ENCODE data around the gene DDN. TPM values are rescaled to one million over a fixed set of nuclear protein-coding genes. Genes with fewer than 3 reads are reported as not detected.

The DDN gene
- total and polyA plus RNA-seq, 9 of the 15 experiments (the other 6 are each of a cell fraction or from before 2014, with no cell fraction given) = 0.03 to 3.6 (median 1.6) TPM

- H3K36me3 ChIP-seq (ENCODE audit: control insufficient read depth, insufficient read depth, low read length) = no peaks in the 10 kb centered on the region
- peaks cover 3% of the 10 kb centered on the region for H3K9me1 ChIP-seq (ENCODE audit: control insufficient read depth, insufficient read depth, low read length)
- H3K4me1 ChIP-seq (replicated peaks in 1 of 2; ENCODE audit: control insufficient read depth in 2 of 2, insufficient read depth in 2 of 2, low read length in 2 of 2) = peaks cover 6 to 42% of the 10 kb centered on the region in 2 experiments; a peak in 3 of 5 replicates
- FAIRE-seq = no peak
- H4K20me1 ChIP-seq (replicated peaks; ENCODE audit: control insufficient read depth, insufficient read depth, low read length) = no peaks in the 10 kb centered on the region; the same call in none of the 2 replicates
- intact Hi-C loops (cut with micrococcal nuclease) = loop anchor here (10.0 kb wide), 1 partner anchor 226 kb away; no protein-coding TSS in a partner anchor
- no peak overlapping the region for H3K4me3 ChIP-seq
- in situ Hi-C loops (cut with MboI) = no loop called here
- DNase-seq (ENCODE audit: extremely low read depth in 1 of 4, low spot score in 3 of 4) = peak in 2 of 4 experiments; percentile 59 to 60
- H3K9me3 ChIP-seq (replicated peaks; ENCODE audit: control insufficient read depth, insufficient read depth, low read depth, low read length) = no peaks in the 10 kb centered on the region
- WGBS (ENCODE audit: insufficient coverage, low coverage, missing lambda C conversion rate) = 24% methylated on average over 31 of the region's 46 CpGs
- BruUV-seq (replicated peaks) = no TSS peak
- CTCF ChIA-PET (ENCODE audit: low intra/inter-chr PET ratio) = no interaction called here
- H3K27me3 ChIP-seq (ENCODE audit: control insufficient read depth in 2 of 2, insufficient read depth in 2 of 2, low read length in 2 of 2) = peaks cover 44 to 65% of the 10 kb centered on the region in 2 experiments; a peak in 4 of 5 replicates
- H3K79me2 ChIP-seq (ENCODE audit: control insufficient read depth, insufficient read depth, low read length) = no peaks in the 10 kb centered on the region
- H2AFZ ChIP-seq (ENCODE audit: low read depth, low read length) = no peak overlapping the region
- H3K4me2 ChIP-seq (ENCODE audit: insufficient read depth, low read length) = no peak overlapping the region
- peak; percentile 39 for ATAC-seq
- no peak overlapping the region for H3K27ac ChIP-seq (ENCODE audit: extremely low read depth, low read depth, low read length)
- peak overlapping the region in 1 of 2 experiments; percentile 59; a peak in 1 of 4 replicates for H3K9ac ChIP-seq (ENCODE audit: insufficient read depth in 1 of 2, low read depth in 2 of 2, low read length in 2 of 2)
- POLR2A ChIA-PET = interaction anchor here (0.9 to 1.8 kb wide), 3 partner anchors 8 to 180 kb away, joined by 3 to 6 read pairs (median 5); no protein-coding TSS in a partner anchor
- TF ChIP-seq GABPB1 (CRISPR knock-in tag; IDR thresholded peaks at IDR 0.05) (peak; percentile 3; the same call in 1 of the 2 replicates), E2F6 (IDR thresholded peaks at IDR 0.05; ENCODE audit: borderline replicate concordance in 1 of 2, extremely low read depth in 1 of 2, insufficient read depth in 1 of 2, insufficient read length in 1 of 2, low read depth in 1 of 2, low read length in 1 of 2, poor library complexity in 1 of 2, severe bottlenecking in 1 of 2) (no peak), EZH2 (IDR thresholded peaks at IDR 0.05; ENCODE audit: borderline replicate concordance, low read depth, low read length) (peak; percentile 76), HNRNPLL (IDR thresholded peaks at IDR 0.05; ENCODE audit: low read depth, low read length, poor library complexity, severe bottlenecking) (peak; percentile 8), PCBP2 (IDR thresholded peaks at IDR 0.05; ENCODE audit: low read depth, low read length, poor library complexity, severe bottlenecking) (no peak), CREB5 (CRISPR knock-in tag; IDR thresholded peaks at IDR 0.05) (no peak), UBTF (IDR thresholded peaks at IDR 0.05; ENCODE audit: borderline replicate concordance in 1 of 2, low read depth in 2 of 2, low read length in 2 of 2) (0 out of 4 replicates have a peak, but pooled peaks of 1 of the 2 experiments have one; percentile 50), CTCF (IDR thresholded peaks at IDR 0.05 in 2 of 3, conservative IDR thresholded peaks at IDR 0.05 in 1 of 3; ENCODE audit: insufficient read depth in 2 of 3, low read depth in 1 of 3, low read length in 3 of 3) (peak in 2 of 3 experiments; percentile 26 to 36; a peak in 2 of 6 replicates), SMARCB1 (IDR thresholded peaks at IDR 0.05; ENCODE audit: insufficient read length, low read depth) (no peak), CREB1 (IDR thresholded peaks at IDR 0.05) (no peak), CREB1 (CRISPR knock-in tag; IDR thresholded peaks at IDR 0.05) (no peak)
Measured at GRCh38 chr12:48980389-48980952, 18.7 kb downstream of the DDN start.

All from K562 (cell line).